B cell (primary cell): ENCODE measurements around the gene NLRC5. TPM values are rescaled to one million over a fixed set of nuclear protein-coding genes. Genes with fewer than 3 reads are reported as not detected.

Experiments used
- ATAC-seq: fragments of 200-7000 bp; cut with Tn5 transposase; one replicate; pipeline ENCODE4 v1.10.0; 2021; ENCODE audit warnings: low read depth, mild to moderate bottlenecking, moderate number of reproducible peaks, moderate library complexity
- CTCF ChIA-PET: fragments of 350-600 bp; sonication (Branson Sonifier 250); formaldehyde crosslinking; loops from one replicate; lab custom pipeline; 2021; ENCODE audit warnings: antibody characterized with exemption, inconsistent platforms; lab: Charles Lee
- POLR2A ChIA-PET: fragments of 350-600 bp; sonication (Branson Sonifier 250); formaldehyde crosslinking; loops from one replicate; lab custom pipeline; 2021; ENCODE audit warnings: antibody characterized with exemption; lab: Charles Lee
- DNase-seq: peaks from one replicate; pipeline ENCODE4 v3.0.0; 2013
- H2AFZ ChIP-seq: 2 replicates; pipeline ENCODE4 v1.6.1; 2012; ENCODE audit warnings: mild to moderate bottlenecking, low read depth, low read length; ENCODE audit not compliant: insufficient read depth, poor library complexity, severe bottlenecking
- H3K27ac ChIP-seq, 2 donors: 1 replicate in 1 of 2; 2 replicates in 1 of 2; pipeline ENCODE4 v1.5.1; 2012 to 2013; ENCODE audit warnings: low read length in 2 of 2, mild to moderate bottlenecking in 2 of 2, moderate library complexity in 1 of 2
- H3K27me3 ChIP-seq, 4 experiments: fragments of 200-600 bp in 1 of 4; sonication (generic) in 1 of 4; replicated peaks in 1 of 4; 1 replicate in 2 of 4; 2 replicates in 2 of 4; pipeline versions ENCODE4 v1.6.1 to v1.7.0; 2013 to 2016; ENCODE audit warnings: low read length in 3 of 4, mild to moderate bottlenecking in 2 of 4, mixed read lengths in 1 of 4, moderate library complexity in 1 of 4; ENCODE audit not compliant: insufficient read depth in 4 of 4, control insufficient read depth in 3 of 4; ENCODE audit errors: control extremely low read depth in 1 of 4
- H3K36me3 ChIP-seq, 2 experiments: replicated peaks in 1 of 2; 1 replicate in 1 of 2; 2 replicates in 1 of 2; pipeline versions ENCODE4 v1.6.1 to v1.7.1; 2013; ENCODE audit warnings: low read length in 1 of 2; ENCODE audit not compliant: insufficient read depth in 2 of 2, control insufficient read depth in 1 of 2; ENCODE audit errors: control extremely low read depth in 1 of 2, extremely low read depth in 1 of 2
- H3K4me1 ChIP-seq, 2 donors: fragments of 200-600 bp in 1 of 2; sonication (generic) in 1 of 2; 1 replicate in 1 of 2; 2 replicates in 1 of 2; pipeline versions ENCODE4 v1.5.1 to v1.6.1; 2013 to 2017; ENCODE audit warnings: low read length in 2 of 2; ENCODE audit not compliant: control insufficient read depth in 2 of 2, insufficient read depth in 2 of 2
- H3K4me2 ChIP-seq: replicated peaks from 2 replicates; pipeline ENCODE3; 2012; ENCODE audit warnings: mild to moderate bottlenecking, low read depth, low read length; ENCODE audit not compliant: poor library complexity, severe bottlenecking
- H3K4me3 ChIP-seq, 5 experiments: fragments of 200-600 bp in 1 of 5; sonication (generic) in 1 of 5; 1 replicate in 3 of 5; 2 replicates in 2 of 5; pipeline versions ENCODE4 v1.5.1 to v1.7.0; 2011 to 2016; ENCODE audit warnings: low read length in 4 of 5, mild to moderate bottlenecking in 4 of 5, low read depth in 2 of 5, control low read depth in 1 of 5, moderate library complexity in 1 of 5; ENCODE audit not compliant: insufficient read depth in 1 of 5; ENCODE audit errors: control extremely low read depth in 1 of 5, extremely low read depth in 1 of 5
- H3K79me2 ChIP-seq: fragments of 200-600 bp; sonication (generic); one replicate; pipeline ENCODE4 v1.6.0; 2016; ENCODE audit warnings: low read length; ENCODE audit not compliant: control insufficient read depth, insufficient read depth
- H3K9ac ChIP-seq: fragments of 200-600 bp; sonication (generic); 2 replicates; pipeline ENCODE4 v1.6.1; 2017; ENCODE audit warnings: mild to moderate bottlenecking, low read length, moderate library complexity
- H3K9me3 ChIP-seq, 3 donors: one replicate each; pipeline versions ENCODE4 v1.6.1 to v1.7.1; 2013; ENCODE audit warnings: low read length in 2 of 3; ENCODE audit not compliant: control insufficient read depth in 2 of 3, insufficient read depth in 1 of 3; ENCODE audit errors: control extremely low read depth in 1 of 3
- H4K20me1 ChIP-seq: 2 replicates; pipeline ENCODE4 v1.6.0; 2012; ENCODE audit warnings: mild to moderate bottlenecking, low read length; ENCODE audit not compliant: insufficient read depth, control insufficient read depth, poor library complexity, severe bottlenecking
- H3K27ac Mint-ChIP-seq: one replicate; pipeline ENCODE4 v1.8.0; 2021; ENCODE audit warnings: mixed read lengths
- H3K27me3 Mint-ChIP-seq: one replicate; pipeline ENCODE4 v1.8.0; 2021; ENCODE audit warnings: mixed read lengths
- H3K4me1 Mint-ChIP-seq: one replicate; pipeline ENCODE4 v1.8.0; 2021; ENCODE audit warnings: mixed read lengths
- H3K4me3 Mint-ChIP-seq: one replicate; pipeline ENCODE4 v1.8.0; 2021; ENCODE audit warnings: mixed read lengths
- H3K9me3 Mint-ChIP-seq: one replicate; pipeline ENCODE4 v1.8.0; 2022; ENCODE audit warnings: mixed read lengths; ENCODE audit not compliant: insufficient read depth
- CTCF ChIP-seq: fragments of 200-600 bp; IDR thresholded peaks from one replicate; pipeline ENCODE4 v1.8.0; 2022; ENCODE audit warnings: antibody characterized with exemption, mild to moderate bottlenecking
- EZH2 ChIP-seq: IDR thresholded peaks from 2 replicates; pipeline ENCODE4 v1.6.1; 2012; ENCODE audit warnings: borderline replicate concordance, low read depth, mild to moderate bottlenecking, moderate library complexity, low read length; ENCODE audit not compliant: insufficient read depth, poor library complexity, severe bottlenecking
- WGBS: methylation state at CpG from one replicate; pipeline ENCODE4 v1.1.5; 2013; ENCODE audit warnings: missing lambda C conversion rate; ENCODE audit not compliant: insufficient coverage; 5-methylcytosine and 5-hydroxymethylcytosine counted together
- intact Hi-C: fragments of 100-400 bp; cut with micrococcal nuclease; formaldehyde crosslinking; loops from one replicate; pipeline ENCODE4 v1.10.0; 2022
- polyA plus RNA-seq: library from polyadenylated mRNA; depleted of rRNA; stranded (reverse); fragments of >200 nt; gene quantifications from 2 replicates; pipeline ENCODE4 v1.2.3, GENCODE V29; 2012
- total RNA-seq, 2 donors: library from RNA; stranded (reverse); fragments of 120-200 nt in 1 of 2; gene quantifications; 1 replicate in 1 of 2; 2 replicates in 1 of 2; pipeline versions ENCODE4 v1.2.3 to v1.2.4, GENCODE V29; 2013 to 2022

Gene NLRC5
- total and polyA plus RNA-seq, 2 donors (not counting 1 experiment from before 2014, with no cell fraction given): 349 to 510 TPM

GRCh38 chr16:57003439-57004386 lies 14.4 kb downstream of the NLRC5 start:
- no peaks in the 10 kb centered on the region for H3K27me3 Mint-ChIP-seq
- peak; percentile 17 for ATAC-seq
- Histone ChIP-seq H3K36me3 (peaks cover 0 to 11% of the 10 kb centered on the region in 2 experiments), H3K4me1 (peaks cover 70 to 79% of the 10 kb centered on the region in 2 donors), H3K79me2 (peaks cover 58% of the 10 kb centered on the region), H3K9ac (peak overlapping the region; percentile 21), H2AFZ (peak overlapping the region; percentile 35), H3K4me3 (peak overlapping the region in 2 of 5 experiments; percentile 18 to 21), H3K27me3 (no peaks in the 10 kb centered on the region), H3K27ac (peak overlapping the region; percentile 71 to 83), H3K9me3 (peaks cover 0 to 11% (median 0%) of the 10 kb centered on the region in 3 donors), H4K20me1 (no peaks in the 10 kb centered on the region), H3K4me2 (peak overlapping the region; percentile 57)
- 38% methylated on average over 21 of the region's 22 CpGs for WGBS
- intact Hi-C loops: loop anchor here (1.0 to 5.0 kb wide), 4 partner anchors 10 to 39 kb away; partner anchors contain the start of gene NLRC5
- peaks cover 82% of the 10 kb centered on the region for H3K4me1 Mint-ChIP-seq
- POLR2A ChIA-PET: interaction anchor here (0.9 to 2.2 kb wide), 8 partner anchors 11 to 72 kb away, joined by 3 to 13 read pairs (median 4); partner anchors contain the start of genes HERPUD1 and NLRC5
- H3K9me3 Mint-ChIP-seq: no peaks in the 10 kb centered on the region
- TF ChIP-seq CTCF (no peak), EZH2 (no peak)
- peak overlapping the region; percentile 73 for H3K4me3 Mint-ChIP-seq
- peak; percentile 69 for DNase-seq
- H3K27ac Mint-ChIP-seq: peak overlapping the region; percentile 91
- CTCF ChIA-PET: interaction anchor here (0.7 to 2.5 kb wide), 5 partner anchors 38 to 43 kb away, joined by 3 to 14 read pairs (median 7); no protein-coding TSS in a partner anchor
